Thyroid gland (tissue), 4 donors: ENCODE measurements around the gene NDUFS4.

Source experiments
- CTCF ChIP-seq, 6 experiments: fragments of 200-600 bp in 3 of 6; fragments of 450-650 bp in 3 of 6; sonication (generic) in 3 of 6; IDR thresholded peaks; one replicate each; pipeline ENCODE4 v1.5.1; 2016 to 2019; ENCODE audit warnings: antibody characterized with exemption in 6 of 6, mild to moderate bottlenecking in 2 of 6, inconsistent platforms in 1 of 6, moderate library complexity in 1 of 6
- POLR2A ChIP-seq, 2 donors: fragments of 450-650 bp; IDR thresholded peaks; one replicate each; pipeline ENCODE4 v1.6.1; 2017; ENCODE audit warnings: antibody characterized with exemption in 2 of 2, mild to moderate bottlenecking in 2 of 2, moderate library complexity in 1 of 2

GRCh38 chr5:53560506-53561191 is at the start of gene NDUFS4:
- no peak for TF ChIP-seq CTCF (IDR thresholded peaks at IDR 0.05)
- TF ChIP-seq POLR2A (IDR thresholded peaks at IDR 0.05) = peak in 1 of 2 donors; percentile 71
